BLaER1 treated with 17β-estradiol and CSF1 and Interleukin-3, amounts not matched to agents 10 nM and 100 nM (cell line): Measurements from ENCODE around the gene GNAZ.

ENCODE experiments used
- H3K27ac ChIP-seq, 11 experiments: shearing (Covaris generic); formaldehyde crosslinking; 2 replicates each; pipeline ENCODE4 v1.8.1; 2022
- H3K27me3 ChIP-seq, 11 experiments: shearing (Covaris generic); formaldehyde crosslinking; 2 replicates each; pipeline ENCODE4 v1.8.1; 2022
- H3K36me3 ChIP-seq, 11 experiments: shearing (Covaris generic); formaldehyde crosslinking; 2 replicates each; pipeline ENCODE4 v1.8.1; 2022
- H3K4me1 ChIP-seq, 10 experiments: shearing (Covaris generic); formaldehyde crosslinking; 2 replicates each; pipeline ENCODE4 v1.8.1; 2022
- H3K4me2 ChIP-seq, 11 experiments: shearing (Covaris generic); formaldehyde crosslinking; 2 replicates each; pipeline ENCODE4 v1.8.1; 2022
- H3K4me3 ChIP-seq, 10 experiments: shearing (Covaris generic); formaldehyde crosslinking; 2 replicates each; pipeline ENCODE4 v1.8.1; 2022
- H3K9ac ChIP-seq, 11 experiments: shearing (Covaris generic); formaldehyde crosslinking; 2 replicates each; pipeline ENCODE4 v1.8.1; 2022
- H3K9me3 ChIP-seq, 11 experiments: shearing (Covaris generic); formaldehyde crosslinking; replicated peaks in 1 of 11; 2 replicates each; pipeline ENCODE4 v1.8.1; 2022
- H4K20me1 ChIP-seq, 11 experiments: shearing (Covaris generic); formaldehyde crosslinking; 2 replicates each; pipeline ENCODE4 v1.8.1; 2022
- Cebpa-rat ChIP-seq, 11 experiments: shearing (Covaris generic); IDR thresholded peaks; 2 replicates each; pipeline ENCODE4 v1.8.1; 2022

GNAZ gene

GRCh38 chr22:23053051-23053707, 17.1 kb upstream of the GNAZ start:
- no peak overlapping the region for H3K9ac ChIP-seq
- peaks cover 22 to 30% (median 25%) of the 10 kb centered on the region in 11 experiments for H3K9me3 ChIP-seq
- no peaks in the 10 kb centered on the region for H3K36me3 ChIP-seq
- no peak for TF ChIP-seq Cebpa-rat (IDR thresholded peaks at IDR 0.05)
- H3K4me2 ChIP-seq: no peak overlapping the region
- H3K4me1 ChIP-seq: peaks cover 0 to 19% (median 13%) of the 10 kb centered on the region in 10 experiments; a peak in 15 of 20 replicates
- no peak overlapping the region for H3K4me3 ChIP-seq
- H3K27me3 ChIP-seq: no peaks in the 10 kb centered on the region
- H4K20me1 ChIP-seq: no peaks in the 10 kb centered on the region
- H3K27ac ChIP-seq: no peak overlapping the region

GRCh38 chr22:23053912-23054530, 16.3 kb upstream of the GNAZ start:
- H3K9me3 ChIP-seq: peaks cover 19 to 29% (median 22%) of the 10 kb centered on the region in 11 experiments
- peak overlapping the region in 7 of 11 experiments; percentile 9 to 45 (median 20); a peak in 7 of 22 replicates for H3K4me2 ChIP-seq
- H3K36me3 ChIP-seq: no peaks in the 10 kb centered on the region
- no peak for TF ChIP-seq Cebpa-rat (IDR thresholded peaks at IDR 0.05)
- no peaks in the 10 kb centered on the region for H3K27me3 ChIP-seq
- no peaks in the 10 kb centered on the region for H4K20me1 ChIP-seq
- peaks cover 5 to 27% (median 21%) of the 10 kb centered on the region in 10 experiments; a peak in 19 of 20 replicates for H3K4me1 ChIP-seq
- no peak overlapping the region for H3K9ac ChIP-seq
- no peak overlapping the region for H3K4me3 ChIP-seq
- no peak overlapping the region for H3K27ac ChIP-seq

GRCh38 chr22:23054531-23055257, 15.6 kb upstream of the GNAZ start:
- Histone ChIP-seq H3K4me3 (no peak overlapping the region), H3K27ac (no peak overlapping the region), H3K36me3 (no peaks in the 10 kb centered on the region), H3K4me2 (peak overlapping the region in 7 of 11 experiments; percentile 9 to 45 (median 20); a peak in 7 of 22 replicates), H3K27me3 (no peaks in the 10 kb centered on the region), H3K9me3 (peaks cover 19 to 29% (median 22%) of the 10 kb centered on the region in 11 experiments), H3K4me1 (peaks cover 11 to 34% (median 28%) of the 10 kb centered on the region in 10 experiments; a peak in 19 of 20 replicates), H3K9ac (no peak overlapping the region), H4K20me1 (no peaks in the 10 kb centered on the region)
- no peak for TF ChIP-seq Cebpa-rat (IDR thresholded peaks at IDR 0.05)

GRCh38 chr22:23055449-23056179, 14.7 kb upstream of the GNAZ start:
- TF ChIP-seq Cebpa-rat (IDR thresholded peaks at IDR 0.05): no peak
- Histone ChIP-seq H3K9ac (no peak overlapping the region), H3K9me3 (peaks cover 19 to 29% (median 22%) of the 10 kb centered on the region in 11 experiments), H3K27me3 (no peaks in the 10 kb centered on the region), H3K4me1 (peaks cover 5 to 37% (median 25%) of the 10 kb centered on the region in 10 experiments; a peak in 19 of 20 replicates), H4K20me1 (no peaks in the 10 kb centered on the region), H3K36me3 (no peaks in the 10 kb centered on the region), H3K4me3 (no peak overlapping the region), H3K4me2 (no peak overlapping the region), H3K27ac (no peak overlapping the region)

GRCh38 chr22:23057331-23057730, 13.0 kb upstream of the GNAZ start:
- Histone ChIP-seq H3K9me3 (peaks cover 19 to 25% (median 22%) of the 10 kb centered on the region in 11 experiments), H3K27ac (no peak overlapping the region), H3K4me3 (no peak overlapping the region), H3K4me2 (no peak overlapping the region), H3K27me3 (no peaks in the 10 kb centered on the region), H4K20me1 (no peaks in the 10 kb centered on the region), H3K4me1 (peaks cover 0 to 44% (median 25%) of the 10 kb centered on the region in 10 experiments; a peak in 17 of 20 replicates), H3K36me3 (no peaks in the 10 kb centered on the region), H3K9ac (no peak overlapping the region)
- no peak for TF ChIP-seq Cebpa-rat (IDR thresholded peaks at IDR 0.05)

GRCh38 chr22:23058063-23058462, 12.3 kb upstream of the GNAZ start:
- H3K4me1 ChIP-seq: peaks cover 0 to 52% (median 25%) of the 10 kb centered on the region in 10 experiments; a peak in 17 of 20 replicates
- peak overlapping the region in 7 of 11 experiments; percentile 65 to 84 (median 73); a peak in 14 of 22 replicates for H3K4me2 ChIP-seq
- no peak overlapping the region for H3K4me3 ChIP-seq
- no peak overlapping the region for H3K9ac ChIP-seq
- no peaks in the 10 kb centered on the region for H3K36me3 ChIP-seq
- H3K27me3 ChIP-seq: no peaks in the 10 kb centered on the region
- no peak for TF ChIP-seq Cebpa-rat (IDR thresholded peaks at IDR 0.05)
- no peaks in the 10 kb centered on the region for H4K20me1 ChIP-seq
- peaks cover 19 to 25% (median 22%) of the 10 kb centered on the region in 11 experiments for H3K9me3 ChIP-seq
- no peak overlapping the region for H3K27ac ChIP-seq

- peak overlapping the region in 9 of 11 experiments; percentile 39 to 84 (median 69); a peak in 18 of 22 replicates for H3K4me2 ChIP-seq
- H3K9me3 ChIP-seq: peaks cover 19 to 25% (median 22%) of the 10 kb centered on the region in 11 experiments
- H3K27me3 ChIP-seq: no peaks in the 10 kb centered on the region
- H3K4me1 ChIP-seq: peaks cover 0 to 56% (median 28%) of the 10 kb centered on the region in 10 experiments; a peak in 17 of 20 replicates
- no peaks in the 10 kb centered on the region for H3K36me3 ChIP-seq
- H3K4me3 ChIP-seq: no peak overlapping the region
- H3K9ac ChIP-seq: no peak overlapping the region
- H3K27ac ChIP-seq: no peak overlapping the region; a peak in 1 of 22 replicates
- TF ChIP-seq Cebpa-rat (IDR thresholded peaks at IDR 0.05): no peak
- no peaks in the 10 kb centered on the region for H4K20me1 ChIP-seq
Observed at GRCh38 chr22:23058481-23059283, 11.6 kb upstream of the GNAZ start.
